Activated CD8-positive, alpha-beta T cell treated with anti-CD3 and anti-CD28 coated beads for 36 hours (primary cell): Measurements from ENCODE around the gene ARHGAP26. TPM values are rescaled to one million over a fixed set of nuclear protein-coding genes. Genes with fewer than 3 reads are reported as not detected.

ENCODE experiments used
- ATAC-seq: fragments of 200-7000 bp; cut with Tn5 transposase; one replicate; pipeline ENCODE4 v1.10.0; 2021; ENCODE audit warnings: mild to moderate bottlenecking, moderate library complexity
- CTCF ChIA-PET: fragments of 350-600 bp; sonication (Branson Sonifier 250); formaldehyde crosslinking; loops from one replicate; lab custom pipeline; 2021; ENCODE audit warnings: antibody characterized with exemption; lab: Charles Lee
- POLR2A ChIA-PET: fragments of 350-600 bp; sonication (Branson Sonifier 250); formaldehyde crosslinking; loops from one replicate; lab custom pipeline; 2021; ENCODE audit warnings: antibody characterized with exemption; lab: Charles Lee
- DNase-seq: peaks from one replicate; pipeline ENCODE4 v3.0.0-alpha.2; 2020
- H3K27ac Mint-ChIP-seq: one replicate; pipeline ENCODE4 v1.8.0; 2021; ENCODE audit warnings: mild to moderate bottlenecking, mixed read lengths
- H3K27me3 Mint-ChIP-seq: one replicate; pipeline ENCODE4 v1.8.0; 2021; ENCODE audit warnings: mixed read lengths
- H3K36me3 Mint-ChIP-seq: one replicate; pipeline ENCODE4 v1.8.0; 2021; ENCODE audit warnings: low read depth, mixed read lengths
- H3K4me1 Mint-ChIP-seq: one replicate; pipeline ENCODE4 v1.8.0; 2021; ENCODE audit warnings: low read depth, mixed read lengths
- H3K4me3 Mint-ChIP-seq: one replicate; pipeline ENCODE4 v1.8.0; 2021; ENCODE audit warnings: mild to moderate bottlenecking, moderate library complexity, mixed read lengths
- H3K9me3 Mint-ChIP-seq: one replicate; pipeline ENCODE4 v1.8.0; 2021; ENCODE audit warnings: mixed read lengths
- CTCF ChIP-seq: fragments of 200-600 bp; IDR thresholded peaks from one replicate; pipeline ENCODE4 v1.8.0; 2022; ENCODE audit warnings: antibody characterized with exemption, mild to moderate bottlenecking
- intact Hi-C: fragments of 100-400 bp; cut with micrococcal nuclease; formaldehyde crosslinking; loops from one replicate; pipeline ENCODE4 v1.10.0; 2022
- total RNA-seq, 2 experiments: library from RNA; stranded (reverse); gene quantifications; one replicate each; pipeline ENCODE4 v1.2.3, GENCODE V29; 2021

Gene ARHGAP26
- total RNA-seq, 2 experiments from 2014 or later = 12.7 to 18.0 TPM

- no peak overlapping the region for H3K4me3 Mint-ChIP-seq
- peaks cover 49% of the 10 kb centered on the region for H3K36me3 Mint-ChIP-seq
- no peak for ATAC-seq
- POLR2A ChIA-PET = interaction anchor here (0.7 to 1.7 kb wide), 3 partner anchors 29 to 127 kb away, joined by 3 to 5 read pairs (median 4); no protein-coding TSS in a partner anchor
- no peaks in the 10 kb centered on the region for H3K27me3 Mint-ChIP-seq
- no peak overlapping the region for H3K27ac Mint-ChIP-seq
- peaks cover 43% of the 10 kb centered on the region for H3K4me1 Mint-ChIP-seq
- no peak for TF ChIP-seq CTCF
- CTCF ChIA-PET = no interaction called here
- DNase-seq = no peak
- H3K9me3 Mint-ChIP-seq = no peaks in the 10 kb centered on the region
- intact Hi-C loops = no loop called here
Measured at GRCh38 chr5:143061161-143061945, 291.2 kb downstream of the ARHGAP26 start.

DNA sequence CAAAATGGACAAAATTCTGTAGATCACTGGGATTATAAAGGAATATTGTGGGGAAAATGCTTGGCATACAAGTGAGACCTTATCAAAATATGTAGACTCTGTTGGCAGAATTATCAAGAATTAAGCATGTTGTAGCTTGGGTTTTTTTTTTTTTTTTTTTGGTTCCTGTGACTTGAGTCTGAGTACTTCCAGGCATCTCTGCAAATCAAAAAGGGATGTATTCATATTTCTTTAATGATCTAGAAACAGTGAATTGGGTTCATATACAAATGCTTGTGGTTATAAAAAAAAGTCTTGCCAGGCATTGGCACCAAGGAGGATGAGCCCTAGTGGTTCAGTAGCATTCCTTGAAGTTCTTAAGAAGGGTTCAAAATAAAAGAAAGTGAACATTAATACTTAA lies 292.2 kb downstream of the ARHGAP26 start:
- H3K4me1 Mint-ChIP-seq = peaks cover 43% of the 10 kb centered on the region
- intact Hi-C loops = no loop called here

GRCh38 chr5:143063175-143063970 lies 293.2 kb downstream of the ARHGAP26 start:
- TF ChIP-seq CTCF = no peak
- intact Hi-C loops = no loop called here
- Mint-ChIP-seq H3K9me3 (no peaks in the 10 kb centered on the region), H3K27ac (no peak overlapping the region), H3K36me3 (peaks cover 50% of the 10 kb centered on the region), H3K27me3 (no peaks in the 10 kb centered on the region), H3K4me3 (no peak overlapping the region), H3K4me1 (peaks cover 40% of the 10 kb centered on the region)
- ChIA-PET CTCF (interaction anchor here (1.0 to 1.6 kb wide), 2 partner anchors 39 to 61 kb away, joined by 3 read pairs; no protein-coding TSS in a partner anchor), POLR2A (interaction anchor here (1.4 to 1.7 kb wide), 2 partner anchors 17 to 27 kb away, joined by 3 to 5 read pairs; no protein-coding TSS in a partner anchor)
- ATAC-seq = no peak
- no peak for DNase-seq

More for the DNA sequence above, 292.2 kb downstream of the ARHGAP26 start:
- H3K27ac Mint-ChIP-seq = no peak overlapping the region
- ATAC-seq (no peak), DNase-seq (no peak)
- POLR2A ChIA-PET = interaction anchor here (0.9 to 1.7 kb wide), 2 partner anchors 28 to 126 kb away, joined by 3 to 5 read pairs; no protein-coding TSS in a partner anchor
- TF ChIP-seq CTCF = no peak
- no peaks in the 10 kb centered on the region for H3K9me3 Mint-ChIP-seq
- no peaks in the 10 kb centered on the region for H3K27me3 Mint-ChIP-seq
- peaks cover 51% of the 10 kb centered on the region for H3K36me3 Mint-ChIP-seq
- H3K4me3 Mint-ChIP-seq = no peak overlapping the region
- CTCF ChIA-PET = interaction anchor here (1.0 kb wide), 1 partner anchor 60 kb away, joined by 3 read pairs; no protein-coding TSS in a partner anchor

GRCh38 chr5:143064218-143064641 lies 294.1 kb downstream of the ARHGAP26 start:
- H3K4me1 Mint-ChIP-seq = peaks cover 40% of the 10 kb centered on the region
- no peak overlapping the region for H3K4me3 Mint-ChIP-seq
- no peaks in the 10 kb centered on the region for H3K27me3 Mint-ChIP-seq
- H3K9me3 Mint-ChIP-seq = no peaks in the 10 kb centered on the region
- TF ChIP-seq CTCF = no peak
- DNase-seq (no peak), ATAC-seq (no peak)
- CTCF ChIA-PET = interaction anchor here (1.6 kb wide), 1 partner anchor 40 kb away, joined by 3 read pairs; no protein-coding TSS in a partner anchor
- POLR2A ChIA-PET = interaction anchor here (1.1 to 1.4 kb wide), 2 partner anchors 16 to 176 kb away, joined by 3 read pairs; no protein-coding TSS in a partner anchor
- intact Hi-C loops = no loop called here
- H3K36me3 Mint-ChIP-seq = peaks cover 51% of the 10 kb centered on the region
- H3K27ac Mint-ChIP-seq = no peak overlapping the region
